ENCODE measurements around the gene NUP93. TPM values are rescaled to one million over a fixed set of nuclear protein-coding genes. Genes with fewer than 3 reads are reported as not detected.
A peak's percentile ranks its signal among the peaks of the same experiment; 100 is the strongest.

Gene NUP93
- total and polyA plus RNA-seq, 2 experiments from 2014 or later = 139 to 187 TPM

GRCh38 chr16:56788435-56788834 is 58.5 kb downstream of the NUP93 start (continued):
- TF ChIP-seq EZH2phosphoT487 (IDR thresholded peaks at IDR 0.05; ENCODE audit: unreplicated experiment) = no peak
- no peak for TF ChIP-seq STAT1 (IDR thresholded peaks at IDR 0.05; ENCODE audit: unreplicated experiment)
- no peak for TF ChIP-seq CREB1 (CRISPR knock-in tag; IDR thresholded peaks at IDR 0.05; ENCODE audit: low read depth)
- TF ChIP-seq ETS1 (IDR thresholded peaks at IDR 0.05) = no peak
- no peak for TF ChIP-seq EZH2 (IDR thresholded peaks at IDR 0.05; ENCODE audit: low read depth, unreplicated experiment)
- no peak for TF ChIP-seq ZNF331 (CRISPR knock-in tag; IDR thresholded peaks at IDR 0.05; ENCODE audit: low read depth)
- TF ChIP-seq ZNF114 (CRISPR knock-in tag; IDR thresholded peaks at IDR 0.05) = no peak
- no peak for TF ChIP-seq POLR2AphosphoS5 (IDR thresholded peaks at IDR 0.05; ENCODE audit: low read depth)
- no peak for TF ChIP-seq CTCF (conservative IDR thresholded peaks at IDR 0.05; ENCODE audit: low read depth in 2 of 2)

GRCh38 chr16:56789360-56789759 is 59.4 kb downstream of the NUP93 start:
- Histone ChIP-seq H3K4me3 (no peak overlapping the region), H3K9me2 (ENCODE audit: insufficient read depth) (no peaks in the 10 kb centered on the region), H4K20me1 (replicated peaks; ENCODE audit: insufficient read depth) (peaks cover 14% of the 10 kb centered on the region), H3K36me3 (ENCODE audit: insufficient read depth) (no peaks in the 10 kb centered on the region), H3K27me3 (ENCODE audit: insufficient read depth) (no peaks in the 10 kb centered on the region), H3K4me1 (ENCODE audit: insufficient read depth) (peaks cover 56% of the 10 kb centered on the region), H3K4me2 (no peak overlapping the region), H2AFZ (no peak overlapping the region), H3F3A (replicated peaks; ENCODE audit: low read depth) (no peaks in the 10 kb centered on the region), H3K27ac (ENCODE audit: low read depth) (no peak overlapping the region), H3K79me2 (replicated peaks; ENCODE audit: insufficient read depth) (peaks cover 97% of the 10 kb centered on the region)
- no peaks in the 10 kb centered on the region; the same call in 2 of the 3 replicates for H3K9me3 Mint-ChIP-seq
- peaks cover 51% of the 10 kb centered on the region for H3K4me1 Mint-ChIP-seq
- DNase-seq (ENCODE audit: low spot score) (no peak), ATAC-seq (no peak)
- TF ChIP-seq CTCF (conservative IDR thresholded peaks at IDR 0.05; ENCODE audit: low read depth in 2 of 2) = peak; percentile 27 to 56; a peak in 3 of 4 replicates
- no peak for TF ChIP-seq POLR2AphosphoS5 (IDR thresholded peaks at IDR 0.05; ENCODE audit: low read depth)
- TF ChIP-seq ZNF462 (CRISPR knock-in tag; IDR thresholded peaks at IDR 0.05) = no peak
- no peak overlapping the region for H3K27ac Mint-ChIP-seq
- no peaks in the 10 kb centered on the region; the same call in 2 of the 3 replicates for H3K36me3 Mint-ChIP-seq (ENCODE audit: low read depth)
- H3K4me3 Mint-ChIP-seq = no peak overlapping the region
- peaks cover 9% of the 10 kb centered on the region for H3K27me3 Mint-ChIP-seq (ENCODE audit: insufficient read depth, low read depth, poor library complexity)

Measured in GM23338 (cell line).